Stimulated activated CD8-positive, alpha-beta memory T cell treated with anti-CD3 and anti-CD28 coated beads, Interleukin-12 subunit alpha, Interleukin-12 subunit beta, amount 100 ng/mL, for 24 hours (primary cell): ENCODE measurements around the gene MORN1.

ENCODE experiments used
- DNase-seq: peaks from one replicate; pipeline ENCODE4 v3.0.0-alpha.2; 2020; ENCODE audit errors: extremely low read depth

The MORN1 gene

GRCh38 chr1:2290595-2291510, 100.5 kb downstream of the MORN1 start:
- DNase-seq, result peak; percentile 66

- no peak for DNase-seq
Observed at GRCh38 chr1:2290171-2290578, 101.2 kb downstream of the MORN1 start.

- no peak for DNase-seq
Observed at GRCh38 chr1:2289607-2290006, 101.7 kb downstream of the MORN1 start.

GRCh38 chr1:2288816-2289536, 102.4 kb downstream of the MORN1 start:
- no peak for DNase-seq

- DNase-seq, result no peak
Observed at GRCh38 chr1:2288311-2288710, 103.0 kb downstream of the MORN1 start.

GRCh38 chr1:2287649-2288048, 103.7 kb downstream of the MORN1 start:
- no peak for DNase-seq

GRCh38 chr1:2286923-2287322, 104.4 kb downstream of the MORN1 start:
- no peak for DNase-seq

- DNase-seq, result no peak
Observed at GRCh38 chr1:2284932-2285331, 106.4 kb downstream of the MORN1 start.

- DNase-seq, result no peak
Observed at GRCh38 chr1:2283991-2284895, 107.1 kb downstream of the MORN1 start.

GRCh38 chr1:2283371-2283990, 107.9 kb downstream of the MORN1 start:
- no peak for DNase-seq

- no peak for DNase-seq
Observed at GRCh38 chr1:2282556-2283270, 108.6 kb downstream of the MORN1 start.

GRCh38 chr1:2279817-2280216, 111.5 kb downstream of the MORN1 start:
- no peak for DNase-seq

GRCh38 chr1:2279210-2279639, 112.1 kb downstream of the MORN1 start:
- no peak for DNase-seq

- no peak for DNase-seq
Observed at GRCh38 chr1:2278591-2279209, 112.7 kb downstream of the MORN1 start.

GRCh38 chr1:2277741-2278488, 113.4 kb downstream of the MORN1 start:
- DNase-seq, result no peak

- no peak for DNase-seq
Observed at GRCh38 chr1:2276803-2277580, 114.4 kb downstream of the MORN1 start.

GRCh38 chr1:2275796-2276536, 115.4 kb downstream of the MORN1 start:
- DNase-seq, result no peak

- DNase-seq, result no peak
Observed at GRCh38 chr1:2274929-2275475, 116.4 kb downstream of the MORN1 start.
